Keratinocyte (primary cell): ENCODE results near the gene METTL2A.
"Not testable (repeated sequence)": the region's sequence is repeated elsewhere in the genome, so short reads cannot be mapped to it uniquely, and the experiment has no call there.

Experiments
- EZH2 ChIP-seq: IDR thresholded peaks from one replicate; pipeline ENCODE4 v1.6.1; 2012; ENCODE audit warnings: inconsistent platforms, mild to moderate bottlenecking, low read length, moderate library complexity
- TF ChIP-seq, protein P1 (sequence below), 3 experiments: IDR thresholded peaks in 1 of 3; conservative IDR thresholded peaks in 1 of 3; optimal IDR thresholded peaks in 1 of 3; 2 replicates in 2 of 3; 3 replicates in 1 of 3; pipeline versions ENCODE3 to v1.5.1; 2011; ENCODE audit warnings: low read length in 3 of 3, mild to moderate bottlenecking in 3 of 3, moderate library complexity in 2 of 3, control low read depth in 1 of 3, inconsistent platforms in 1 of 3; ENCODE audit not compliant: insufficient read depth in 2 of 3; ENCODE audit errors: extremely low read depth in 1 of 3

DNA sequence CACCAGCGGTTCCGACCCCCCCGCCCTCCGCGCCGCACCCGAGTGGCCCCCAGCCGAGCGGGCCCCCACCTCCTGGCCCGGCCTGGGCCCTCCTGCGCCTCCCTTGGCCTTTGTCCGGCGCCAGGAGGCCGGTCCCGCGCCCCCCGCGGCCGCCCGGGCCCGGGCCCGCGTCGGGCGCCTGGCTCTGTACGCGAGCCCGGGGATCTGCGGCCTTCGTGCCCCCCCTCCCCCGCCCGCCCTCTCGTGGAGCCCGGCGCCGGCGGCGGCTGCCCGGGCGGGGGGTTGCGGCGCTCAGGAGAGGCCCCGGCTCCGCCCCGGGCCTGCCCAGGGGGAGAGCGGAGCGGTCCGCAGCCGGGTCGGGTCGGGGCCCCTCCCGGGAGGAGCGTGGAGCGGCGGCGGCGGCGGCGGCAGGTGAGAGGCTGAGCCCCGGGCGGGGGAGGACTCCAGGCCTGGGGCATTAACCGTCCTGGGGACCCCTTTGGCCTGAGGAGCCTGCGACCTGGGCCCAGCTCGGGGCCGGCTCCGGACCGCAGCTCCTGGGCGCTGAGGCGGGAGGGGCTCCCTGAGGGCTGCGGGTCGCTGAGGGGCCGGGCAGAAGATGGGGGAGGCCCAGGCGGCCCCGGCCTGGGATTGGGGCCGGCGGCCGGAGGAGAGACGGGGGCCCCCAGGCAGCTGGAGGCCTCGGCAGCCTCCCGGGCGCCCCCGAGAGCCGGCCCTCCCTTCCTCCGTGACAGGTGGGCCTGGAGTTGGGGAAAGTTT lies 55.4 kb downstream of the METTL2A start:
- TF ChIP-seq, protein P1, sequence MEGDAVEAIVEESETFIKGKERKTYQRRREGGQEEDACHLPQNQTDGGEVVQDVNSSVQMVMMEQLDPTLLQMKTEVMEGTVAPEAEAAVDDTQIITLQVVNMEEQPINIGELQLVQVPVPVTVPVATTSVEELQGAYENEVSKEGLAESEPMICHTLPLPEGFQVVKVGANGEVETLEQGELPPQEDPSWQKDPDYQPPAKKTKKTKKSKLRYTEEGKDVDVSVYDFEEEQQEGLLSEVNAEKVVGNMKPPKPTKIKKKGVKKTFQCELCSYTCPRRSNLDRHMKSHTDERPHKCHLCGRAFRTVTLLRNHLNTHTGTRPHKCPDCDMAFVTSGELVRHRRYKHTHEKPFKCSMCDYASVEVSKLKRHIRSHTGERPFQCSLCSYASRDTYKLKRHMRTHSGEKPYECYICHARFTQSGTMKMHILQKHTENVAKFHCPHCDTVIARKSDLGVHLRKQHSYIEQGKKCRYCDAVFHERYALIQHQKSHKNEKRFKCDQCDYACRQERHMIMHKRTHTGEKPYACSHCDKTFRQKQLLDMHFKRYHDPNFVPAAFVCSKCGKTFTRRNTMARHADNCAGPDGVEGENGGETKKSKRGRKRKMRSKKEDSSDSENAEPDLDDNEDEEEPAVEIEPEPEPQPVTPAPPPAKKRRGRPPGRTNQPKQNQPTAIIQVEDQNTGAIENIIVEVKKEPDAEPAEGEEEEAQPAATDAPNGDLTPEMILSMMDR (optimal IDR thresholded peaks at IDR 0.05 in 1 of 3, IDR thresholded peaks at IDR 0.05 in 1 of 3, conservative IDR thresholded peaks at IDR 0.05 in 1 of 3; ENCODE audit: extremely low read depth in 1 of 3, insufficient read depth in 2 of 3, low read length in 3 of 3), result not testable (repeated sequence)
- not testable (repeated sequence) for TF ChIP-seq EZH2
